KOPT-K1 (cell line): Measurements from ENCODE around the gene PPP2R2C.

Source experiments
- H3K27ac ChIP-seq: fragments of 200-600 bp; sonication (generic); 2 replicates; pipeline ENCODE4 v1.5.1; 2016; ENCODE audit warnings: antibody characterized with exemption, mild to moderate bottlenecking, low read depth, low read length; ENCODE audit not compliant: poor library complexity, severe bottlenecking
- H3K36me3 ChIP-seq: fragments of 200-600 bp; sonication (generic); 2 replicates; pipeline ENCODE4 v1.5.1; 2017; ENCODE audit warnings: antibody characterized with exemption, mild to moderate bottlenecking, low read length, moderate library complexity; ENCODE audit not compliant: insufficient read depth
- H3K9me3 ChIP-seq: fragments of 200-600 bp; sonication (generic); 2 replicates; pipeline ENCODE4 v1.5.1; 2017; ENCODE audit warnings: antibody characterized with exemption, low read length, mild to moderate bottlenecking; ENCODE audit not compliant: insufficient read depth, poor library complexity, severe bottlenecking

The PPP2R2C gene

GRCh38 chr4:6472387-6473263 lies at the start of gene PPP2R2C:
PPP2R2C (minus strand) TSS chr4:6472614; CDS start chr4:6472229, 385 bp downstream.
- Histone ChIP-seq H3K36me3 (no peaks in the 10 kb centered on the region), H3K9me3 (no peaks in the 10 kb centered on the region), H3K27ac (no peak within 1 kb of the TSS)

GRCh38 chr4:6520978-6521377 lies 48.6 kb upstream of the PPP2R2C start:
- Histone ChIP-seq H3K27ac (no peak overlapping the region), H3K36me3 (no peaks in the 10 kb centered on the region), H3K9me3 (no peaks in the 10 kb centered on the region)

- Histone ChIP-seq H3K27ac (no peak overlapping the region), H3K9me3 (no peaks in the 10 kb centered on the region), H3K36me3 (no peaks in the 10 kb centered on the region)
These were observed 47.7 kb upstream of the PPP2R2C start for GRCh38 chr4:6520051-6520636.

- no peaks in the 10 kb centered on the region for H3K36me3 ChIP-seq
- H3K9me3 ChIP-seq: no peaks in the 10 kb centered on the region
- H3K27ac ChIP-seq: no peak overlapping the region
These were observed 44.8 kb upstream of the PPP2R2C start for GRCh38 chr4:6517171-6517570.

- H3K9me3 ChIP-seq: no peaks in the 10 kb centered on the region
- H3K27ac ChIP-seq: no peak overlapping the region
- no peaks in the 10 kb centered on the region for H3K36me3 ChIP-seq
These were observed 44.3 kb upstream of the PPP2R2C start for GRCh38 chr4:6516762-6517161.

GRCh38 chr4:6516281-6516680 lies 43.9 kb upstream of the PPP2R2C start:
- H3K27ac ChIP-seq: no peak overlapping the region
- H3K9me3 ChIP-seq: no peaks in the 10 kb centered on the region
- no peaks in the 10 kb centered on the region for H3K36me3 ChIP-seq

GRCh38 chr4:6513678-6514077 lies 41.3 kb upstream of the PPP2R2C start:
- Histone ChIP-seq H3K9me3 (no peaks in the 10 kb centered on the region), H3K27ac (no peak overlapping the region), H3K36me3 (no peaks in the 10 kb centered on the region)

- Histone ChIP-seq H3K9me3 (peaks cover 9% of the 10 kb centered on the region), H3K36me3 (no peaks in the 10 kb centered on the region), H3K27ac (no peak overlapping the region)
These were observed 37.2 kb upstream of the PPP2R2C start for GRCh38 chr4:6509587-6509986.

GRCh38 chr4:6507345-6507744 lies 34.9 kb upstream of the PPP2R2C start:
- Histone ChIP-seq H3K36me3 (no peaks in the 10 kb centered on the region), H3K9me3 (peaks cover 11% of the 10 kb centered on the region), H3K27ac (no peak overlapping the region)

GRCh38 chr4:6506616-6507140 lies 34.3 kb upstream of the PPP2R2C start:
- Histone ChIP-seq H3K27ac (no peak overlapping the region), H3K36me3 (no peaks in the 10 kb centered on the region), H3K9me3 (peaks cover 11% of the 10 kb centered on the region)

- peaks cover 11% of the 10 kb centered on the region for H3K9me3 ChIP-seq
- H3K36me3 ChIP-seq: no peaks in the 10 kb centered on the region
- H3K27ac ChIP-seq: no peak overlapping the region
These were observed 32.6 kb upstream of the PPP2R2C start for GRCh38 chr4:6504900-6505496.

- Histone ChIP-seq H3K27ac (no peak overlapping the region), H3K36me3 (no peaks in the 10 kb centered on the region), H3K9me3 (peaks cover 11% of the 10 kb centered on the region)
These were observed 30.5 kb upstream of the PPP2R2C start for GRCh38 chr4:6502747-6503465.

GRCh38 chr4:6502147-6502546 lies 29.7 kb upstream of the PPP2R2C start:
- Histone ChIP-seq H3K9me3 (peaks cover 11% of the 10 kb centered on the region), H3K27ac (no peak overlapping the region), H3K36me3 (no peaks in the 10 kb centered on the region)

- no peak overlapping the region for H3K27ac ChIP-seq
These were observed 28.8 kb upstream of the PPP2R2C start for GRCh38 chr4:6501171-6501570.

More at GRCh38 chr4:6501171-6501570, 28.8 kb upstream of the PPP2R2C start:
- no peaks in the 10 kb centered on the region for H3K36me3 ChIP-seq
- peaks cover 8% of the 10 kb centered on the region for H3K9me3 ChIP-seq
